Transverse colon (tissue), 3 donors: ENCODE results near the gene MAPRE2.

Source experiments
- POLR2A ChIP-seq: fragments of 450-650 bp; IDR thresholded peaks from one replicate; pipeline ENCODE4 v1.6.1; 2016; ENCODE audit warnings: antibody characterized with exemption, mild to moderate bottlenecking, moderate library complexity
- TF ChIP-seq, protein P1 (sequence below), 5 experiments: fragments of 200-600 bp in 3 of 5; fragments of 450-650 bp in 2 of 5; sonication (generic) in 3 of 5; IDR thresholded peaks; 1 replicate in 2 of 5; 2 replicates in 3 of 5; pipeline ENCODE4 v1.5.1; 2016 to 2017; ENCODE audit warnings: antibody characterized with exemption in 5 of 5, inconsistent platforms in 3 of 5, mild to moderate bottlenecking in 2 of 5, moderate library complexity in 1 of 5

DNA sequence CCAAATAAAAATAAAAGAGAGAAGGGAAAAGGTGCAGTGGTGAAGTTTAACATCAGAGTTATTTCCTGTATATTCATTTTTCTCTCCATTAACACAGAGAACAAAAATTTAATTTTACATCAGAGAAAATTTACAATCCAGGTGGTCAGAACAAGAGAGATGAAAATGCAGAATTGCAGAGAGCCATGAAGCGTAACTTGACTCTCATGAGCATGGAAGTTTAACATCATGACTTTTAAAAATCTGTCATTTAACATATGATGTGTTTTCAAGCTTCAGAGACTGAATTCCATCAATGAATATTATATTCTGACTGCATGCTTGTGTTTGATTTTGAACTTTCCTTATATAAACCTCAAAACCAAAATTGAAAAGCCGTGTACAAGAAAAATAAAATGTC, 120.3 kb downstream of the MAPRE2 start:
- TF ChIP-seq, protein P1, sequence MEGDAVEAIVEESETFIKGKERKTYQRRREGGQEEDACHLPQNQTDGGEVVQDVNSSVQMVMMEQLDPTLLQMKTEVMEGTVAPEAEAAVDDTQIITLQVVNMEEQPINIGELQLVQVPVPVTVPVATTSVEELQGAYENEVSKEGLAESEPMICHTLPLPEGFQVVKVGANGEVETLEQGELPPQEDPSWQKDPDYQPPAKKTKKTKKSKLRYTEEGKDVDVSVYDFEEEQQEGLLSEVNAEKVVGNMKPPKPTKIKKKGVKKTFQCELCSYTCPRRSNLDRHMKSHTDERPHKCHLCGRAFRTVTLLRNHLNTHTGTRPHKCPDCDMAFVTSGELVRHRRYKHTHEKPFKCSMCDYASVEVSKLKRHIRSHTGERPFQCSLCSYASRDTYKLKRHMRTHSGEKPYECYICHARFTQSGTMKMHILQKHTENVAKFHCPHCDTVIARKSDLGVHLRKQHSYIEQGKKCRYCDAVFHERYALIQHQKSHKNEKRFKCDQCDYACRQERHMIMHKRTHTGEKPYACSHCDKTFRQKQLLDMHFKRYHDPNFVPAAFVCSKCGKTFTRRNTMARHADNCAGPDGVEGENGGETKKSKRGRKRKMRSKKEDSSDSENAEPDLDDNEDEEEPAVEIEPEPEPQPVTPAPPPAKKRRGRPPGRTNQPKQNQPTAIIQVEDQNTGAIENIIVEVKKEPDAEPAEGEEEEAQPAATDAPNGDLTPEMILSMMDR (IDR thresholded peaks at IDR 0.05): no peak
- TF ChIP-seq POLR2A: no peak
